Nephron progenitor cell (in vitro differentiated cells): ENCODE data around the gene DPH1.
A peak's percentile ranks its signal among the peaks of the same experiment; 100 is the strongest.
"Not testable (repeated sequence)": the region's sequence is repeated elsewhere in the genome, so short reads cannot be mapped to it uniquely, and the experiment has no call there.

Experiments
- DNase-seq: peaks from one replicate; pipeline ENCODE4 v3.0.0; 2021
- H3K27ac Mint-ChIP-seq: 2 replicates; pipeline ENCODE4 v1.8.0; 2021; ENCODE audit warnings: mild to moderate bottlenecking, moderate library complexity, mixed read lengths
- H3K27me3 Mint-ChIP-seq: 2 replicates; pipeline ENCODE4 v1.8.0; 2021; ENCODE audit warnings: mild to moderate bottlenecking, low read depth, mixed read lengths; ENCODE audit not compliant: poor library complexity
- H3K36me3 Mint-ChIP-seq: 2 replicates; pipeline ENCODE4 v1.8.0; 2021; ENCODE audit warnings: low read depth, mixed read lengths
- H3K4me1 Mint-ChIP-seq: 2 replicates; pipeline ENCODE4 v1.8.0; 2021; ENCODE audit warnings: mixed read lengths
- H3K4me3 Mint-ChIP-seq: 2 replicates; pipeline ENCODE4 v1.8.0; 2021; ENCODE audit warnings: mild to moderate bottlenecking, moderate library complexity, mixed read lengths
- H3K9me3 Mint-ChIP-seq: 2 replicates; pipeline ENCODE4 v1.8.0; 2021; ENCODE audit warnings: mild to moderate bottlenecking, moderate library complexity, mixed read lengths
- TF ChIP-seq, protein P1 (sequence below): fragments of 200-600 bp; sonication (generic); IDR thresholded peaks from 2 replicates; pipeline ENCODE4 v1.5.0; 2021; ENCODE audit warnings: antibody characterized with exemption

Gene DPH1

DNA sequence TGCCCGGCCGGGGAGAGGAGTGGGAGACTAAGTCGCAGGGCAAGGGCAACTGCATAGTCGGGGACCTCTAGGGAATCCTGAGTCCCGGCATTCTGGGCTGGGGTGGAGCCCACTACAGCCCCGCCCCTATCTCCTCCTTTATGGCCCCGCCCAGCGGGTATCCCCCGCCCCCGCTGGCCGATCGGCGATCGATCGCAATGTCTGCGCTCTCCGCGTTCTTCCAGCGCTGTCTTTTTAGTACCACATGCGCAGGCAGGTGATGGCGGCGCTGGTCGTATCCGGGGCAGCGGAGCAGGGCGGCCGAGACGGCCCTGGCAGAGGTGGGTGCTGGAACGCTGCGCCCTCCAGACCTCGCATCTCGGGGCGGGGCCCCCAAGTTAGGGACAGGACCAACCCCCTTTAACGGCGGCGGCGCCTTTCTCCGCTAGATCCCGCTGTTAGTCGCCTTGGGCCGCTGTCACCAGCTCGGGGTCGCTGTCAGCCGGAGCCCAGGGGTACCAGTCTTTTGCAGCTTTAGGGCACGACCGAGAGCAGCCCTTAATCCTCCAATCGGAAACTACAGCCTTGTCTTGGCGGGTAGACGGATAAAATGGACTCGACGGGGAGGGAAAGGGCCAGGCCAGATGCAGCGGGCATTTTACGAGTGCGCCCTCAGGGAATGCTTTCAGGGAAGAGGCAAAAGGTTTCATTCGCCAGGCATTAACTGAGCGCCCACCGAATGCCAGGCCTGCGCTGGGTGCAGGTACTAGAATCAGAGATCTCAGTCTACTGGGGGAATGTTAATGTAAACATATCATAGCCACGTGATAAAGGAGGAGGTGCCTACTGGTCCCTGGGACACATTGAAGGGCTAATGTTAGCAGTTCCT is at the start of gene DPH1:
Gene DPH1 (plus strand): TSS at position 243 of the 868 bp plus-strand sequence. CDS start 17 bp downstream, at position 260.
- TF ChIP-seq, protein P1, sequence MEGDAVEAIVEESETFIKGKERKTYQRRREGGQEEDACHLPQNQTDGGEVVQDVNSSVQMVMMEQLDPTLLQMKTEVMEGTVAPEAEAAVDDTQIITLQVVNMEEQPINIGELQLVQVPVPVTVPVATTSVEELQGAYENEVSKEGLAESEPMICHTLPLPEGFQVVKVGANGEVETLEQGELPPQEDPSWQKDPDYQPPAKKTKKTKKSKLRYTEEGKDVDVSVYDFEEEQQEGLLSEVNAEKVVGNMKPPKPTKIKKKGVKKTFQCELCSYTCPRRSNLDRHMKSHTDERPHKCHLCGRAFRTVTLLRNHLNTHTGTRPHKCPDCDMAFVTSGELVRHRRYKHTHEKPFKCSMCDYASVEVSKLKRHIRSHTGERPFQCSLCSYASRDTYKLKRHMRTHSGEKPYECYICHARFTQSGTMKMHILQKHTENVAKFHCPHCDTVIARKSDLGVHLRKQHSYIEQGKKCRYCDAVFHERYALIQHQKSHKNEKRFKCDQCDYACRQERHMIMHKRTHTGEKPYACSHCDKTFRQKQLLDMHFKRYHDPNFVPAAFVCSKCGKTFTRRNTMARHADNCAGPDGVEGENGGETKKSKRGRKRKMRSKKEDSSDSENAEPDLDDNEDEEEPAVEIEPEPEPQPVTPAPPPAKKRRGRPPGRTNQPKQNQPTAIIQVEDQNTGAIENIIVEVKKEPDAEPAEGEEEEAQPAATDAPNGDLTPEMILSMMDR = no peak
- Mint-ChIP-seq H3K27ac (no peak within 1 kb of the TSS), H3K4me1 (peaks cover 50% of the 10 kb centered on the region), H3K36me3 (no peaks in the 10 kb centered on the region), H3K27me3 (peaks cover 52% of the 10 kb centered on the region), H3K4me3 (peak within 1 kb of the TSS; percentile 96), H3K9me3 (peaks cover 4% of the 10 kb centered on the region)
- DNase-seq = peak; percentile 91

DNA sequence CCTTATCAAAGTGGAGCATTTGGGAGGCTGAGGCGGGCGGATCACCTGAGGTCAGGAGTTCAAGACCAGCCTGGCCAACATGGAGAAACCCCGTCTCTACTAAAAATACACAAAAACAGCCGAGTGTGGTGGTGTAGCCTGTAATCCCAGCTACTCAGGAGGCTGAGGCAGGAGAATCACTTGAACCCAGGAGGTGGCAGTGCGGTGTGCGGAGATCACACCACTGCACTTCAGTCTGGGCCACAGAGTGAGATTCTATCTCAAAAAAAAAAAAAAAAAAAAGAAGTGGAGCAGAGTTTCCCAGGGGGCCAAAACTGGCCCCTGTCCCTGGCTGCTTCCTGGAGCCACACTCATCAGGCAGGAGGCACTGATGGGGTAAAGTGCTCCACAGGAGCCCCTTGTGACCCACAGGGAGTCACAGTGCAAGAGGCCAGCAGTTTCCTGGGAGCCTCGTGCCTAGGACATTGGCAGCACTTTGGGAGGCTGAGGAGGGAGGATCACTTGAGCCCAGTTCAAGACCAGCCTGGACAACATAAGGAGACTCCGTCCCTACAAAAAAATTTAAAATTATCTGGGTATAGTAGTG is 49.2 kb upstream of the DPH1 start:
- DNase-seq = no peak
- Mint-ChIP-seq H3K27ac (no peak overlapping the region), H3K4me1 (peaks cover 49% of the 10 kb centered on the region), H3K4me3 (no peak overlapping the region), H3K27me3 (peaks cover 69% of the 10 kb centered on the region), H3K9me3 (no peaks in the 10 kb centered on the region), H3K36me3 (no peaks in the 10 kb centered on the region)
- TF ChIP-seq, protein P1 = no peak

DNA sequence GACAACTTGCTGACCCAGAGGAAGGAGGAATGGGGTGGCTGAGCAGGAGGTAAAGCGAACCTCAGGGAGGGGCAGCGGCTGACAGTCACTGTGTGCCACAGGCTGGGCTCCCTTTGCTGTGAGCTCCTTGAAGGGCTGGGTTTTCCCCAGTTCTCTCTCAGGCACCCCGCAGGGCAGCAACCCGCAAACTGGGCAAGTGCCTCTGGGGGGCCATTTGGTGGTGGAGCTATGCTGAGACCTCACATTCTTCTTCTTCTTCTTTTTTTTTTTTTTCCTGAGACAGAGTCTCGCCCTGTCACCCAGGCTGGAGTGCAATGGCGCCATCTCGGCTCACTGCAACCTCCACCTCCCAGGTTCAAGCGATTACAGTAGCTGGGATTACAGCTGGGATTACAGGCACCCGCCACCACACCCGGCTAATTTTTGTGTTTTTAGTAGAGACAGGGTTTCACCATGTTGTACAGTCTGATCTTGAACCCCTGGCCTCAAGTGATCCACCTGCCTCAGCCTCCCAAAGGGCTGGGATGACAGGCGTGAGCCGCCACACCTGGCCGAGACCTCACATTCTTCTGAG is 47.1 kb upstream of the DPH1 start:
- not testable (repeated sequence) for DNase-seq, H3K36me3 Mint-ChIP-seq, H3K9me3 Mint-ChIP-seq, H3K27ac Mint-ChIP-seq, H3K4me3 Mint-ChIP-seq
- Mint-ChIP-seq H3K27me3 (peaks cover 53% of the 10 kb centered on the region), H3K4me1 (peaks cover 50% of the 10 kb centered on the region)

DNA sequence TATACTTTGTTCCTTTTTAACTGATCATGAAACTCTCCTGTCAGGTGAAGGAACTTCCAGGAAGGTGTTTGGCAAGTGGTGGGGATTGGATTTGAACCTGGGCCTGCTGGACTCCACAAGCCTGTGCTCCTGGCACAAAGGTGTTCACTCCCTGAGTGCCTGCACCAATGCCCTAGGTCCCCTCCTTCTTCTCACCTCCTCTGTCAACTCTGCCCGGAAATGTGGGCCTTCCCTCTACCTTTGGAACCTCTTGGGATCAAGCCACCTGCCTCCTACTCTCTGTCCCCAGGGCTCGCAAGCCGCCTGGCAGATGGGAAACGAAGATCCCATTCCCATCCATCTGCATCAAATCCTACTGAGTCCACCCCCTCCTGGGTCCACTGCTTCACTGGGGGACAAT is 44.9 kb upstream of the DPH1 start:
- no peak for DNase-seq
- Mint-ChIP-seq H3K4me3 (no peak overlapping the region), H3K27ac (no peak overlapping the region), H3K36me3 (no peaks in the 10 kb centered on the region), H3K9me3 (no peaks in the 10 kb centered on the region), H3K27me3 (peaks cover 32% of the 10 kb centered on the region), H3K4me1 (peaks cover 43% of the 10 kb centered on the region)
- TF ChIP-seq, protein P1 = no peak

DNA sequence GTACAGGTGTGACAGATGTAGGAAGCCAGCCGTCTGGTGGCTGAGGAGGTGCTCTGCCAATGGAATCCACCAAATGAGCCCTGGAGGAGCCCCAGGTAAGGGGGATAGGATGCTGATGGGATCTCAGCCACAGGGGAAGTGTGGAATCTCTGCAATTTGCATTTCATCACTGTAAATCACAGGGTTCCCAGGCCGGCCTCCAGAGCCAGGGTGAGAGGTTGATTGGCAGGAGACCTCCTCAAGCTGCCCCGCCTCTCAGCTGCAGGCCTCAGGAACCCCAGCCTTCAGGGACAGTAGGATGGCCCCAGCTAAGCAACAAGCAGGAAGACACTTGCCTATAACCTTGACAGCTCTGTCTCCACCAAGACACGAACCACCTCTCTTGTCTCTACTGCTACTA is 44.3 kb upstream of the DPH1 start:
- DNase-seq = no peak

More for the DNA sequence above, 44.3 kb upstream of the DPH1 start:
- TF ChIP-seq, protein P1 = no peak
- Mint-ChIP-seq H3K4me1 (peaks cover 43% of the 10 kb centered on the region), H3K9me3 (no peaks in the 10 kb centered on the region), H3K4me3 (no peak overlapping the region), H3K27ac (no peak overlapping the region), H3K27me3 (peaks cover 32% of the 10 kb centered on the region), H3K36me3 (no peaks in the 10 kb centered on the region)
